Measurements from ENCODE around the gene CARD18. TPM values are rescaled to one million over a fixed set of nuclear protein-coding genes. Genes with fewer than 3 reads are reported as not detected.

Gene CARD18
- total RNA-seq, 1 experiment from 2014 or later, result not detected

- no peaks in the 10 kb centered on the region for H3K9me2 ChIP-seq (replicated peaks; ENCODE audit: low read length)
- TF ChIP-seq EZH2 (IDR thresholded peaks at IDR 0.05; ENCODE audit: low read length, unreplicated experiment) (no peak), EZH2phosphoT487 (IDR thresholded peaks at IDR 0.05; ENCODE audit: borderline replicate concordance, low read length) (no peak), CTCF (conservative IDR thresholded peaks at IDR 0.05; ENCODE audit: low read depth, low read length) (no peak)
- H2AFZ ChIP-seq (ENCODE audit: low read length), result no peak overlapping the region
- 0 out of 2 replicates have a peak, but pooled peaks cover 3% of the 10 kb centered on the region for H3K4me1 ChIP-seq (ENCODE audit: insufficient read depth, low read length)
- ATAC-seq, result no peak
- no peaks in the 10 kb centered on the region for H4K20me1 ChIP-seq (ENCODE audit: low read length)
- H3K79me2 ChIP-seq (ENCODE audit: low read length), result no peaks in the 10 kb centered on the region
- intact Hi-C loops (cut with micrococcal nuclease), result no loop called here
- H3K9me3 ChIP-seq (ENCODE audit: low read length), result no peaks in the 10 kb centered on the region
- H3K4me3 ChIP-seq (ENCODE audit: low read length), result no peak overlapping the region
- no TSS peak for BruUV-seq (replicated peaks)
- ChIA-PET CTCF (interaction anchor here (0.5 kb wide), 1 partner anchor 135 kb away, joined by 3 read pairs; no protein-coding TSS in a partner anchor), POLR2A (ENCODE audit: unreplicated experiment) (no interaction called here)
- no peak overlapping the region for H3K9ac ChIP-seq (ENCODE audit: low read length)
- H3K27me3 ChIP-seq (ENCODE audit: low read length), result no peaks in the 10 kb centered on the region
- no peak overlapping the region for H3K27ac ChIP-seq (ENCODE audit: low read length)
- H3K4me2 ChIP-seq (ENCODE audit: low read length), result no peak overlapping the region
- no peak for DNase-seq
- H3F3A ChIP-seq (ENCODE audit: low read length, unreplicated experiment), result no peaks in the 10 kb centered on the region
- H3K36me3 ChIP-seq (ENCODE audit: low read depth, low read length), result no peaks in the 10 kb centered on the region
Observed at GRCh38 chr11:105181521-105181920, 42.0 kb upstream of the CARD18 start.

GRCh38 chr11:105181100-105181499 lies 41.5 kb upstream of the CARD18 start:
- Histone ChIP-seq H4K20me1 (ENCODE audit: low read length) (no peaks in the 10 kb centered on the region), H3K4me1 (ENCODE audit: insufficient read depth, low read length) (0 out of 2 replicates have a peak, but pooled peaks cover 3% of the 10 kb centered on the region), H3K79me2 (ENCODE audit: low read length) (no peaks in the 10 kb centered on the region), H3K27ac (ENCODE audit: low read length) (no peak overlapping the region), H2AFZ (ENCODE audit: low read length) (no peak overlapping the region), H3K27me3 (ENCODE audit: low read length) (no peaks in the 10 kb centered on the region), H3K36me3 (ENCODE audit: low read depth, low read length) (no peaks in the 10 kb centered on the region), H3K4me2 (ENCODE audit: low read length) (no peak overlapping the region), H3K4me3 (ENCODE audit: low read length) (no peak overlapping the region), H3K9me3 (ENCODE audit: low read length) (no peaks in the 10 kb centered on the region), H3F3A (ENCODE audit: low read length, unreplicated experiment) (no peaks in the 10 kb centered on the region), H3K9ac (ENCODE audit: low read length) (no peak overlapping the region), H3K9me2 (replicated peaks; ENCODE audit: low read length) (no peaks in the 10 kb centered on the region)
- POLR2A ChIA-PET (ENCODE audit: unreplicated experiment), result no interaction called here
- CTCF ChIA-PET, result interaction anchor here (0.5 kb wide), 1 partner anchor 134 kb away, joined by 3 read pairs; no protein-coding TSS in a partner anchor
- ATAC-seq, result no peak
- no TSS peak for BruUV-seq (replicated peaks)
- peak; percentile 59 for DNase-seq
- intact Hi-C loops (cut with micrococcal nuclease), result no loop called here
- no peak for TF ChIP-seq EZH2phosphoT487 (IDR thresholded peaks at IDR 0.05; ENCODE audit: borderline replicate concordance, low read length)
- no peak for TF ChIP-seq EZH2 (IDR thresholded peaks at IDR 0.05; ENCODE audit: low read length, unreplicated experiment)
- TF ChIP-seq CTCF (conservative IDR thresholded peaks at IDR 0.05; ENCODE audit: low read depth, low read length), result no peak

- Histone ChIP-seq H3K79me2 (ENCODE audit: low read length) (no peaks in the 10 kb centered on the region), H3K9me2 (replicated peaks; ENCODE audit: low read length) (no peaks in the 10 kb centered on the region), H3K27ac (ENCODE audit: low read length) (no peak overlapping the region), H3K4me1 (ENCODE audit: insufficient read depth, low read length) (0 out of 2 replicates have a peak, but pooled peaks cover 3% of the 10 kb centered on the region), H3F3A (ENCODE audit: low read length, unreplicated experiment) (no peaks in the 10 kb centered on the region), H2AFZ (ENCODE audit: low read length) (no peak overlapping the region), H4K20me1 (ENCODE audit: low read length) (no peaks in the 10 kb centered on the region), H3K4me2 (ENCODE audit: low read length) (no peak overlapping the region), H3K27me3 (ENCODE audit: low read length) (no peaks in the 10 kb centered on the region), H3K36me3 (ENCODE audit: low read depth, low read length) (no peaks in the 10 kb centered on the region), H3K9ac (ENCODE audit: low read length) (no peak overlapping the region), H3K9me3 (ENCODE audit: low read length) (no peaks in the 10 kb centered on the region), H3K4me3 (ENCODE audit: low read length) (no peak overlapping the region)
- TF ChIP-seq EZH2 (IDR thresholded peaks at IDR 0.05; ENCODE audit: low read length, unreplicated experiment) (no peak), CTCF (conservative IDR thresholded peaks at IDR 0.05; ENCODE audit: low read depth, low read length) (no peak), EZH2phosphoT487 (IDR thresholded peaks at IDR 0.05; ENCODE audit: borderline replicate concordance, low read length) (no peak)
- ChIA-PET CTCF (interaction anchor here (0.6 kb wide), 1 partner anchor 406 kb away, joined by 3 read pairs; no protein-coding TSS in a partner anchor), POLR2A (ENCODE audit: unreplicated experiment) (no interaction called here)
- no TSS peak for BruUV-seq (replicated peaks)
- intact Hi-C loops (cut with micrococcal nuclease), result no loop called here
- ATAC-seq, result no peak
- DNase-seq, result peak; percentile 44
Observed at GRCh38 chr11:105179542-105180278, 40.1 kb upstream of the CARD18 start.

Measured in PC-3 (cell line).